ENCODE measurements around the gene TEPSIN.

DNA sequence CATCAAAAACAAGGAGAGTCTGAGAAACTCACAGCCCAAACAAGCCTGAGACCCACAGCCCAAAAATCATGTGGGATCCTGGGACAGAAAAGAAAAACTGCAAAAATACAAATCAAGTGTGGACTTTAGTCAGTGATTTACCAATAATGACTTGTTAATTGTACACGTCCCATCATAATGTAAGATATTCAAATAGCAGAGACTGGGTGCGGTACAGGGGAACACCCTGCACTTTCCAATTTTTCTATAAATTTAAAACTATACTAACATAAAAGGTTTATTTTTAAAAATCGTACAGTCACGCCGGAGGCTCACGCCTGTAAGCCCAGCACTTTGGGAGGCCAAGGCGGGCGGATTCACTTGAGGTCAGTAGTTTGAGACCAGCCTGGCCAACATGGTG is 24.9 kb downstream of the TEPSIN start:
- TF ChIP-seq, protein P1, sequence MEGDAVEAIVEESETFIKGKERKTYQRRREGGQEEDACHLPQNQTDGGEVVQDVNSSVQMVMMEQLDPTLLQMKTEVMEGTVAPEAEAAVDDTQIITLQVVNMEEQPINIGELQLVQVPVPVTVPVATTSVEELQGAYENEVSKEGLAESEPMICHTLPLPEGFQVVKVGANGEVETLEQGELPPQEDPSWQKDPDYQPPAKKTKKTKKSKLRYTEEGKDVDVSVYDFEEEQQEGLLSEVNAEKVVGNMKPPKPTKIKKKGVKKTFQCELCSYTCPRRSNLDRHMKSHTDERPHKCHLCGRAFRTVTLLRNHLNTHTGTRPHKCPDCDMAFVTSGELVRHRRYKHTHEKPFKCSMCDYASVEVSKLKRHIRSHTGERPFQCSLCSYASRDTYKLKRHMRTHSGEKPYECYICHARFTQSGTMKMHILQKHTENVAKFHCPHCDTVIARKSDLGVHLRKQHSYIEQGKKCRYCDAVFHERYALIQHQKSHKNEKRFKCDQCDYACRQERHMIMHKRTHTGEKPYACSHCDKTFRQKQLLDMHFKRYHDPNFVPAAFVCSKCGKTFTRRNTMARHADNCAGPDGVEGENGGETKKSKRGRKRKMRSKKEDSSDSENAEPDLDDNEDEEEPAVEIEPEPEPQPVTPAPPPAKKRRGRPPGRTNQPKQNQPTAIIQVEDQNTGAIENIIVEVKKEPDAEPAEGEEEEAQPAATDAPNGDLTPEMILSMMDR (IDR thresholded peaks at IDR 0.05; ENCODE audit: insufficient read depth, low read length, poor library complexity, severe bottlenecking): no peak
- no peak for TF ChIP-seq EZH2phosphoT487 (conservative IDR thresholded peaks at IDR 0.05; ENCODE audit: low read length)
